ENCODE measurements around the gene MCCD1.

GRCh38 chr6:31541658-31542521 is 13.1 kb downstream of the MCCD1 start, which contains the start of gene DDX39B:
- TF ChIP-seq POLR2A (IDR thresholded peaks at IDR 0.05) (peak; percentile 64 to 77), POLR2AphosphoS5 (IDR thresholded peaks at IDR 0.05) (peak; percentile 89 to 95 (median 92)), CTCF (IDR thresholded peaks at IDR 0.05) (no peak), EP300 (IDR thresholded peaks at IDR 0.05) (peak in 1 of 4 donors; percentile 10)
